ENCODE measurements around the gene ETV6. TPM values are rescaled to one million over a fixed set of nuclear protein-coding genes. Genes with fewer than 3 reads are reported as not detected.

The ETV6 gene
- total RNA-seq, 1 experiment from 2014 or later, result 12.4 TPM

DNA sequence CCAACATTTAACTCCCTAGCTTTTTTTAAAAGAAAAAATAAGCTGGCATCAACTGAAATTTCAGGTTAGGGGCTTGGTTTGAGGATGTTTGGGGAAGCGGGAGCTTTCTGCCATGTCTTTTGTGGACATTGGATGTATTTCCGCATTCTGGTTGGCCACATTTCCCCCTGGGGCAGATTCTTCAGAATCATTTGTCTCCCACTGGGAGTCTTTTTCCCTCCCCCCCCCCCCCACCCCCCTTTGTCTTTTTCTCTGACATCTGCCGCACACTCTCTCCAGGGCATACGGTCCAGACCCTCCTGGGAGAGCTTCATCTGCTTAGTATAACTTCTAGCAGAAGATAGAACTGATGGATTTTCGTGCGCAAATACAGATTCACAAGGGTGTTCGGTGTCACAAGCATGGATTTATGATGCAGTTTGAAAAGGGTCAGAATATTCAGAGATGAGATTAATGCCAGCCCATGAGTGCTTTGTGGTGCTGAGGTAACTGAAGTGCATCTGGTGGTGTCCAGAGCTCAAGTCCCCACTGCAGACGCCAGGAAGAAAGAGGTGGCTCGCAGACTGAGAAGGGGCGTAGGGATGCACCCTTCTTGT is 40.2 kb downstream of the ETV6 start:
- DNase-seq (ENCODE audit: low read depth), result no peak

DNA sequence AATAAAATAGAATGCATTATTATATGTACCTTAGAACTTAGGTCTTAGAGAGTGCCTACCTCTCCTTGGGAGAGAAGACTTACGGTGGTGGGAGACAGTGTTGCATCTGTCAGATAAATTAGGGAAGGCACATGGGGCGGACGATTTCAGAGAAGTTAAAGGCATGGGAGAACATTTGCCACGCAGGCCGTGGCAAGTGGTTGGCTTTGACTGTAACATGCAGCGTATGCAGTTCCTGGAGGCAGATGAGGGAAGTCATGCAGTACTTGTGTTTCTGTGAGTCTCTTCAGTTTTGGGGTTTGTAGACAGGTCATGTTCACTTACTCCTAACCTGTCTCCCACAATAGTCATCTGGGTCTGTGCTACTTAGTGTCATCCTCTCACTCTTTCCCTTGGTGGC is 43.6 kb downstream of the ETV6 start:
- DNase-seq (ENCODE audit: low read depth), result no peak

DNA sequence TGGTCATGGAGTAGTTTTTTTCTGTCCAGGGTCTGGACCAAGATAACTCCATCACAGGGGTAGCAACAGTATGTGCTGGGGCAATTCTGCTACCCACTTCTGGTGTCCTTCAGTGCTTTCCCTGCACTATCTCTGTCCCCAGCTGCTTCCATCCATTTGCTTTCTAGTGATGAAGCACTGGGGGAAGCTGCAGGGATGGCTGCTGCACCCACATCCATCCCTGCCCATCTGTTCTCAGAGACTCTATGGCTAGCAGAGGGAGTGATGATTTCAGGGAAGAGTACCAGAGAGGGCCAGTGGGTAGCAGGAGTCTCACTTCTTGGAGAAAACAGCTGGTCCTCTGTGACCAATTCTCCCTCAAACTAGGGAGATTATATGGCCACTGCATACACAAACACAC is 44.1 kb downstream of the ETV6 start:
- no peak for DNase-seq (ENCODE audit: low read depth)

DNA sequence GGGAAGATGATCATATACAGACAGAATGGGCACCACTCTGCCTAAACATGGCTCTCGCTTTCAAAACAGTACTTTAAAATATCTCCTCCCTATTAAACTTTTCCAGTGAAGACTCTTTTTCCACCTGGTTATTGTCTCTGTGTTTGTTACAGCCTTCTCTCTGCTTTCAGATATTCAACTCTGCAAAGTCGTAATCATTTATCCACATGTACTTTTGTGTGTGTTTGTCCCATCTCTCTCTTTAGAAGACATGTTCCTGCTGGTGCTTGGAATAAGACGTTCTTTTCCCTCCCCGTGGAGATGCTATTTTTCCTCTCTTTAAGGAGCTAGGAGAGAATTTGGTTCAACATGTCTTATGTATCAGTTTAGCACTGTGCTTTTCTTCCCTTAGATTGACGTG is 45.1 kb downstream of the ETV6 start:
- no peak for DNase-seq (ENCODE audit: low read depth)

DNA sequence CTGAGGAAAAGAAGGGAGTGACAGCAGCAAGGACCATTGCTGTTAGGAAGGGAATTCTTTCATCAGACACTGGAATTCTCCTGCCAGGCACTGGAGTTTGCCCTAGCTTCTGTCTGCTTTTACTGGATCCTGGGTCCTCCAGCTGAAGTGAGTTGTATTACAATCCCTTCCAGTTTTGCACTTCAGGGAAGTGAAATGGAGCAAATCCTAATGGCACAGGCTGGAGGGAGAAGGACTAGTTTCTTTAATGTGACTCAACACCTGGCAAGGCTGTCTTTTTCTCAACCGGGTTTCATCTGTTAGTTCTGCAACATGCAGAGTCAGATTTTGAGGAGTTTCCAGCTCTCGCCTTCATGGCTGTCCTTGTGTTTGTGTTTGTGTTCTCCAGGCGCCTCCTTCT is 45.8 kb downstream of the ETV6 start:
- no peak for DNase-seq (ENCODE audit: low read depth)

DNA sequence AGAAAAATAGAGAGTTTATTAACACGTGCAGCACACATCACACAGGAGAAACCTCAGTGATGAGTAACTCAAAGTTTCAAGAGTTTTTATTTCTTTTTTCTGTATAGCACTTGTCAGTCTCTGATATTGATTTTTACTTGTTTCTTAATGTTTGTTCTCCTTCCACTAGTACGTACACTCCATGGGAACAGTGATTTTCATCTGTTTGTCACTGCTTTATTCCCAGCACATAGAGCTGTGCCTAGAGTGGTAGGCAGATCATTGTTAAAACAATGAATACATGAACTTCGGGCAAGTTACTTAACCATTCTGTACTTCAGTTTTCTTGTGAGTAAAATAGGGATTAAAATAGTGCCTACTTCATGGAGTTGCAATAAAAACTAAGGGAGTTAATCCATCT is 46.6 kb downstream of the ETV6 start:
- no peak for DNase-seq (ENCODE audit: low read depth)

DNA sequence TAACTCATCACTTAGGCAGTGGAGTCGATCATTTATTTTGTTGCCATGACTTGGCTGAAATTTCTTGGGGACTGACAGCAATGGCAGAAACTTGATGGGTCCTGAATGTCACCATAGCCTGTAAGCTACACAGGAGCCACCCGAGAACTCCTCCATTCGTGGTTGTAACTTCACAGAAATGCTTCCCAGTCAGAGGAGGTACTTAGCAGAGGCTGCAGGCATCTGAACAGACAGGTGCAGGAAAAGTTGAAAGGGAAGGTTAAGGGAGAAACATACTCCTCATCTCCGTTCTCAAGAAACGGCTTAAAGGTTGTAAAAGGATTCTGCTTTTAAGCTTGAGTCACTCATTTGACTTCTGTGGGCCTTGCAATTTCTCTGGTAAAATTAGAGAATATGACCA is 47.7 kb downstream of the ETV6 start:
- DNase-seq (ENCODE audit: low read depth), result no peak

DNA sequence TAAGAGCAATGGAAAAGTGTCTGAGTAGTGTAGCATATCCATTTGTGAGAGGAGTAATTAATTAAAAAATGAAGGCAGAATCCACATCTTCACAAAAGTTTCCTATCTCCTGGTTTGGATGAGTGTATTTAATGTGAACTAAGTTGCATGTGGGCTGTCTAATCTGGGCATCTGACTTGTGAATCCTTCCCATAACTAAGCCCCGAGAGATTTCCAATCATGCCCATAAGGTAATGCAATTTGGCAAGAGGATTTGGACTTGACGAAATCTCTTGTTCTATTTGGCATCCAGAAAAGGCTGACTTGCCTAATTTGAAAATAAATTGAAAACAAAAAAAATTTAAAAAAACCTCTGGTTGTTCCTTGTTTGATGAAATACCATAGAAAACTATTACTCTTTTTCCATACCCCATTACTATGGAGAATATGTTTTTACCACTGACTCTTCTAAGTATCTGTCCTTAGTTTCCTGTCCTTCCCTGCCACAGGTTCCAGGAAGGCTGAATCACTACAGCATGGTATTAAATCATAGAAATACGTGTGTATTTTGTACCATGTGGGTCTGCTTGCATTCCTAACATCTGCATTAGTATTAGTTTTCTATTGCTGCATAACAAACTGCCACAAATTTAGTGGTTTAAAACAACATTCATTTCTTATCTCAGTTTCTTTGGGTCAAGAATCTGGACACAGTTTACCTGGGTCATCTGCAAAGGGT is 48.4 kb downstream of the ETV6 start:
- DNase-seq (ENCODE audit: low read depth), result peak; percentile 67

DNA sequence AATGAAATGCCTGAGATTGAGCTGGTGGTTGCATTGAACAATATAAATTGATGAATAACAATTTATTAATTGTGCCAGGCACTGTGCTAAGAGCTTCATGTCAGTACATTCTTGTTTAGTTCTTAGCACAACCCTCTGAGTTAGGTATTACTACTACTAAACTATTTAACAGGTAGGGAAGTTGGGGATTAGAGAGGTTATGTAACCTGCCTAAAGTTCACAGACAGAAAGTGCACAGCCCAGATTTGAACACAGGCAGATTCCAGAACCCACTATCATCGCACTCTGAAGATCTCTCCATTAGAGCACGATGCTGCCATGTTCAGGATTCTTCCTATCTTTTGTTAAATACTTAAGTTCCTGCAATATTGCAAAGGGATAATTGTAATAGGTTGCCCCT is 49.3 kb downstream of the ETV6 start:
- no peak for DNase-seq (ENCODE audit: low read depth)

DNA sequence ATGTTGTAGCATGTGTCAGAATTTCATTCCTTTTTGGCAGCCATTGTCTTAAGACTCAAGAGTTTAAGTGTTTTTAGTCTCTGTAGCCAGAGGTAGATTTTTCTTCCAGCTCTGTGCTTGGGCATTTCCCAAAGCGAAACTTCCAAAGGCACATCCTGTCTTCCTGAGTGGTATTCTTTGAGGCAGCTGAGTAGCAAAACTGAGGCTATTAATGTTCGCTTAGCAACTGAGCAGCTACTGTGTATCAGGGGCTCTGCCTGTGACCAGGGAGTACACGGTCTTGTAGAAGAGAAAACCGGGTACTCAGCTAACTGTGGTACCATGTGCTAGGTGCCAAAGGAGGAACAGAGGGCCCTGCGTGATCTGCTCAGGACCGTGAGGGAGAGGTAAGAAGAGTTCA is 52.0 kb downstream of the ETV6 start:
- no peak for DNase-seq (ENCODE audit: low read depth)

DNA sequence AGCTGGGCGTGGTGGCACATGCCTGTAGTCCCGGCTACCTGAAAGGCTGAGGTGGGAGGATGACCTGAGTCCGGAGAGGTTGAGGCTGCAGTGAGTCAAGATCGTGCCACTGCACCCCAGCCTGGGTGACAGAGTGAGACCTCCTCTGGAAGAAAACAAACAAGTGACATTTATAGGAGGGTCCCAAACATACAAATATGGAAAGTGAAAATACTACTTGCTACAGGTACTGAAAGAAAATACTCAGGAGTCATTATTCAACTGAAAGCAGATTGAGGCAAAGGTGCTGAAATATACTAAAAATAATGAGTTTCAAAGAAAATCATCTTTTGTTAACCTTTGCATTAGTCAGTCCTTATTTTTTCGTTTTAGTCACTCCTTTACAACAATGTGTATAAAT is 53.5 kb downstream of the ETV6 start:
- DNase-seq (ENCODE audit: low read depth), result no peak

DNA sequence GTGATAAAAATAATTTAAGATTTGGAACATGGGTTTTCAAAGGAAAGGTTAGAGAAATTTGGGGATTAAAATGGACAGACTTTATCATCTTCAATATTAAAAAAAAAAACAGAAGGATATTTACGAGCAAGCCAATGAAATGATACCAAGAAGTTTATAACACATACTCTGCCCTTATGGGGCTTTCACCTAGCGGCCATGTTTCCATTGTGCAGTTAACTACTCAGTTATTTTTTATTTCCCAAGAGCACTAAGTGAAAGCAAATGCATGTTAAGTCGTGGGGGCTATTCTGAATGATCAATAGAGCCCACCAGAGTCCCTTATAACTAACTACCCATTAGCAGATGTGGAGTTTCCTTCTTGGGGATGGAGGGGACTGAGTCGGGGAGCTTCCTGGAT is 53.9 kb downstream of the ETV6 start:
- no peak for DNase-seq (ENCODE audit: low read depth)

DNA sequence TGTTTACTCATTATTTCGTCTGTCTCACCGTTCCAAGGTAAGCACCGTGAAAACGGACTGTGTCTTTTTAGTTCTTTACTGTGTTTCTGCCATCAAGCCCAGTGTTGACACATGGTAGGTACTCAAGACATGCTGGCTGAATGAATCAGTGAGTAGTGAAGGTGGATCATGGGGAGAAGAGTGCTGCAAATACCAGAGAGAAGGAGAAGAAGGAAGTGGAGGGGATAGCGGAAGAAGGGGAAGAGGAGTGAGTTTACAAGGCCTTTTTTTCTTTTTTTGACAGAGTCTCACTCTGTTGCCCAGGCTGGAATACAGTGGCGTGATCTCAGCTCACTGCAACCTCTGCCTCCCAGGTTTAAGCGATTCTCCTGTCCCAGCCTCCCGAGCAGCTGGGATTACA is 54.6 kb downstream of the ETV6 start:
- no peak for DNase-seq (ENCODE audit: low read depth)

DNA sequence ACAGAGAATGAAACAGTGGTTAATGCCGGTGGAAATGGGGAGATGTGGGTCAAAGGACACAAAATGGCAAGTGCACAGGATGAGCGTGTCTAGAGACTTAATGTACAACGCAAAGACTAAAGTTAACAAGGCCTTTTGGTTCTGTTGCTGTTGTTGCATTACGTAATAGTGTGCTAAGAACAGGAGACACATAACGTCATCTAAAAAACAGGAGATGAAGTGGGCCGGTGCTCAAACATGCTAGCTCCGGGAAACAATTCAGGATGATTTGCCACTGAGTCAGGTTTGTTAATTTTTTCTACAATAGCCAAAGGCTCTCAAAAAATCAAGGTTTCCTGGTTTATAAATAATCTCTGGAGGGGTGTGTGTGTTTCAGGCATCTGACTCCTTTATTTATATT is 55.5 kb downstream of the ETV6 start:
- DNase-seq (ENCODE audit: low read depth), result peak; percentile 71

DNA sequence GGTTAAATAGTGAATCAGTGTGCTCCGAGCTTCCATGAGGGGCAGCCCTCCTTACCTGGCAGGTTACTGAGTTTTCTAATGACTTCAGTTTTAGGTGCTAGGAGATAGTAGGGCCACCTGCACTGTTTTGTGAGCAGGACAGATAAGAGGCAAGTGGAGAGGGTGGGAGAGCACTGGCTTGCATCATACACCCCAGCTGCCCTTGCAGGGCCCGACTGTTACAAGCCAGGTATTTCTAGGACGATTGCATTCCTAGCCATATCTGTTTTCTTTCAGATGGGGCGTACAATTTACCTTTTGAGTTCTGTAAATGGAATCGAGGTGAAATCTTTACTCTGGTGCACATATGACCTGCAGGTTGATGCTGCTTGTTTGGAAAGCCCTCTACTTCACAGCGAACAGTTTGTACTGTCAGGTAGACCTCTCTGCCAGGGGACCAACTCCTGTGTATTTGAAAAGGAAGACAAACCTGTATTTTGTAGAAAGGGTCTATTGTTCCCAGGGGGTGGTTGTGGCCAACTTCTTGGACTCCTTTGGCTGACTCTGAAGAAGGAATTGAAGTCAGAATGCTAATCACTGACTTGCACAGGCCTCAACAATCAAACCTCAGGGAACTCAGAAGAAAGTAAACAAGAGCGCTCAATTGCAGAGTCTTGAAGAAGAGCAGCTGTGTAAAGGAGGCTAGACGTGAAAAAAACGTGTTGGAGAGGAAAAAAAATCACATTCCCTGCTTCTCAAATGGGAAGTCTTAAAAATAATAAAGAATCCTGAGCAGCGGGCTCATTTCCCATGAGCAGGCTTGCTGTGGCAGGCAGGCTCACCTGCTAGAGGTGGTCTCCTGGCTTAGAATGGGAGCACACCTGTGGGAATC is 57.3 kb downstream of the ETV6 start:
- DNase-seq (ENCODE audit: low read depth), result no peak

DNA sequence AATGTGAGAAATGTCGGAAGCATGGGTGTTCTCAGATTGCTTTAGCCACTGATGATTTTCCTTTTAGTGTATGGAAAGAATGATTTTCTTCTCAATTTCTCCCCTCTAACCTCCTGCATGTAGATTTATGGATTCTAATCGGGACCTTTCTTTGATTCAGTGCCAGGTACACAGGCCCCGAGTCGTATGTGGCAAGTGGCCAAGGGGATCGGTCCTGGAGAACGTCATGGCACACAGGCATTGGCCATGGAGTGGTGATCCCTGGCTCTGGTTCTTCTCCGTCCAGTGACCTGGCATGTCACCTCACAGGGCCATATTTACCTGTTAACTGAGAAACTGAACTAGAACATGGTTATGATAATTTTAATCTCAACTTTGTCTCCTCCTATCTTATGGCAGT is 58.1 kb downstream of the ETV6 start:
- DNase-seq (ENCODE audit: low read depth), result no peak

DNA sequence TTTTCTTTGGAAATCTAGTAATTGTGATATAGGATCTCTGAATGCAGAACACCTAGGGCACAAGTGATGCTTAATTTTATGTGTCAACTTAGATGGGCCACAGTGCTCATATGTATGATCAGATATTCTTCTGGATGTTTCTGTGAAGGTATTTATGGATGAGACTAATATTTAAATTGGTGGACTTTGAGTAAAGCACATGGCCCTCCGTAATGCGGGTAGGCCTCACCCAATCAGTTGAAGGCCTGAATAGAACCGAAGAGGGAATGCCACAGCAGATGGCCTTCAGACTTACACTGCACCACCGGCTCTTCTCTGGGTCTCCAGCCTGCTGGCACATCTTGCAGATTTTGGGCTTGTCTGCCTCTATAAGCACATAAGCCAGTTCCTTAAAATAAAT is 60.0 kb downstream of the ETV6 start:
- DNase-seq (ENCODE audit: low read depth), result no peak

DNA sequence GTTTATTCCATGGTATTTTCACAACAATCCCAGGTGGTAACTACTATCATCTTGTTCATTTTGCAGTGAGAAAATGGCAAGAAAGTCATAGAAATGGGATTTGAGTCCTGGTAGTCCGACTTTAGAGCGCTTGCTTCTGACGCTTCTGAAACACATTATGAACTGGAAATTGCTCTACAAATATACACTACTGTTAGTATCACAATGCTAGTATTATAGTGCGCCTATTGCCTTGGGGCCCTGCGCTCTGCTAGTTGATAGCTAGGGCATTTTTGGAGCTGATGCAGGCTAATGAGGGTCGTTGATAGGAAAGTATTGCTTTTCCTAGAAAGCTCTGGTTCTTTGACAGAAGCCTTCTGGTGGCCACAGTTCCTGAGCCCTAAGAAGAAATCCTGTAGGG is 61.0 kb downstream of the ETV6 start:
- DNase-seq (ENCODE audit: low read depth), result no peak

DNA sequence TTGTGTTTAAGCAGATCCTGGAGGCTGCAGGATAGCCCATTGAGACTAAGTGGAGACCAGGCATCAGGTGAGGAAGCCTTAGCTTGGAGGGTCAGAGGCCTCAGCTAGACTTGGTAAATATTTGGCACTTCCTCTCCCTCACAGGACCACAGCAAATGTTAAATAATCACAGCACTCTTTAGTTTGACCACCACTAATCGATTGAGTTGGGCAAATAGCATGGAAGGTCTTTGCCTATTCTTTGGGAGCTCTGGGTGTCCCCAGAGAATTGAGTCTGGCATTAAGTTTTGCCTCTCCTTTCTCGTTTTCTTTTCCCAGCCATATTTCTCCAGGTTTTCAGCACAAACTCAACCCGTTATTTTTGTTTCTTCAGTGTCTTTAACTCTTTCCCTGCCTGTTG is 61.4 kb downstream of the ETV6 start:
- no peak for DNase-seq (ENCODE audit: low read depth)

DNA sequence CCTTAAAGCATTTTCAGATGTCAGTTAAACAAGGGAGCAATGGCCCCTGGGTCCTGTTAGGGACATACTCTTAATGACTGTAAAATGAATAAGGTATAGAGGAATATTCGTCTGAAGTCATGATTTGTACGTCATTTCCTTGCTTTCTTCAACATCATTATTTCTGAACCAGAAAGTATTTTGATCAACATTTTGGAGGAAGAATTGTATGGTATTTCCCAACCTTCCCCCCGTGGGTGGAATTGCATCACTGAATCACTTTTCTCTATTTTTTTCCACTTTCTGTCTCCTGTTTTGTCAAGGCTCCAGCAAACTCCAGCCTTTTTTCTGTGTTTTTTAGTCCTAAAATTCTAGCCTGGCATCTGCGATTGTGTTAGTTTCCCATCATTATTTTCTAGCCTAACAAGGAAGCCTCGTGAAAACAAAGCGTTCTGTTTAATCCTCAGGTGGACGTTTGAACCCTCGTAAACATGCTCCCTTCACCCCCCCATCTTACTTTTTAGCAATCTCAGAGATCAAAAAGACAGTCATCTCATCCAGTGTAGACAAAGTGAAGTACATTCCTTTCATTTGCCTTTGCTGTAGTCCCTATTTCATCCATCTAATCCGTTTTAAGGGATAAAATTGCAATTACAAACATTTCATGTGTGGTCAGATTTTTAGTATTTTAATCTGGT is 62.3 kb downstream of the ETV6 start:
- DNase-seq (ENCODE audit: low read depth), result no peak

DNA sequence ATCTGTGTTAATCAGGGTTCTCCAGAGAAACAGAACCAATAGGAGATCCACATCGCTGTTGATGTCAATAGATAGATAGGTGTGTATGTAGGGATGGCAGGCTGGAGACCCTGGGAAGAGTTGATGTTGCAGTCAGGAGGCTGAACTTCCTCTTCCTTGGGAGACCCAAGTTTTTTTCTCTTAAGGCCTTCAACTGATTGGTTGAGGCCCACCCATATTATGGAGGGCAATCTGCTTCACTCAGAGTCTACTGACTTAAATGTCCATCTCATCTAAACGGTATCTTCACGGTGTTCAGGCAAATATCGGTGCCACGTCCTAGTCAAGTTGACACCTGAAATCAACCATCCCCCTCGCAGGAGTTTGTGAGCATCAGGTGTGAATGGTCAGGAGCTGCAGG is 63.0 kb downstream of the ETV6 start:
- no peak for DNase-seq (ENCODE audit: low read depth)

DNA sequence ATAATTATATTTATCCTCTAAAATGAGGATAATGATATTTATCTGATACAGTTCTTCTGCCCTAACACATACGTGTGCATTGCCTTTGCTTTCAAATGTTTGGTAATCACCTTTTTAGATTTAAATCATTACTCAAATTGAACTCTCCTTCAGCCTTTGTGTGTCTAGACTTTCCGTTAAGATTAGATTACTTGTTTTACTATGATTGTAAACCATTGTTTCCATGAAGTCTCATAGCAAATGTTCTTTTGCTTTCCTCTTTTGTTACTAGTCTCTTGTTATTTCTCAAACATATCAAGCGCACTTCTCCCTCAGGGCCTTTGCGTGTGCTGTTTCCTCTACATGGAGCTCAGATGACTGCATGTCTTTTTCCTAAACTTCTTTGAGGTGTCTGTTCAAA is 63.7 kb downstream of the ETV6 start:
- DNase-seq (ENCODE audit: low read depth), result no peak
